ENCODE results near the gene GGT5. TPM values are rescaled to one million over a fixed set of nuclear protein-coding genes. Genes with fewer than 3 reads are reported as not detected.
"Not testable (repeated sequence)": the region's sequence is repeated elsewhere in the genome, so short reads cannot be mapped to it uniquely, and the experiment has no call there.

The GGT5 gene
- total RNA-seq, 4 donors from 2014 or later: 26.3 to 38.9 (median 34.7) TPM

GRCh38 chr22:24271386-24271854, 26.5 kb upstream of the GGT5 start:
- H3K4me1 ChIP-seq: peaks cover 2 to 52% (median 21%) of the 10 kb centered on the region in 3 donors
- H3K9me3 ChIP-seq: no peaks in the 10 kb centered on the region
- no peaks in the 10 kb centered on the region for H3K36me3 ChIP-seq
- peak overlapping the region; percentile 85 to 97 (median 94) for H3K27ac ChIP-seq
- ATAC-seq: no peak
- no peaks in the 10 kb centered on the region for H3K27me3 ChIP-seq
- 0% methylated on average over 8 to 13 of the region's 25 CpGs for WGBS, 2 donors (ENCODE audit: low coverage in 1 of 2)
- H3K4me3 ChIP-seq: peak overlapping the region; percentile 75 to 77
- no peak for TF ChIP-seq CTCF (IDR thresholded peaks at IDR 0.05)
- no peak for TF ChIP-seq POLR2A (IDR thresholded peaks at IDR 0.05)
- no peak for TF ChIP-seq POLR2AphosphoS5 (IDR thresholded peaks at IDR 0.05)
- TF ChIP-seq EP300 (IDR thresholded peaks at IDR 0.05): no peak

GRCh38 chr22:24270556-24271385, 25.9 kb upstream of the GGT5 start, which contains the start of gene SPECC1L:
Gene SPECC1L (plus strand): TSS chr22:24270831. CDS start chr22:24302232, 31,401 bp downstream.
- H3K4me1 ChIP-seq: peaks cover 2 to 45% (median 21%) of the 10 kb centered on the region in 3 donors
- peak within 1 kb of the TSS; percentile 75 to 77 for H3K4me3 ChIP-seq
- H3K27me3 ChIP-seq: no peaks in the 10 kb centered on the region
- TF ChIP-seq POLR2A (IDR thresholded peaks at IDR 0.05): peak; percentile 96
- TF ChIP-seq EP300 (IDR thresholded peaks at IDR 0.05): no peak
- TF ChIP-seq CTCF (IDR thresholded peaks at IDR 0.05): peak in 3 of 4 experiments; percentile 19 to 40 (median 21)
- peak; percentile 94 for TF ChIP-seq POLR2AphosphoS5 (IDR thresholded peaks at IDR 0.05)
- no peaks in the 10 kb centered on the region for H3K36me3 ChIP-seq
- no CpG with 5 or more reads among the region's 89 CpGs for WGBS, 2 donors (ENCODE audit: low coverage in 1 of 2)
- H3K9me3 ChIP-seq: no peaks in the 10 kb centered on the region
- H3K27ac ChIP-seq: peak within 1 kb of the TSS; percentile 85 to 97 (median 94)
- ATAC-seq: peak; percentile 96

GRCh38 chr22:24266495-24266894, 21.6 kb upstream of the GGT5 start:
- not testable (repeated sequence) for H3K4me1 ChIP-seq, H3K36me3 ChIP-seq, H3K27ac ChIP-seq, ATAC-seq, H3K9me3 ChIP-seq, H3K4me3 ChIP-seq, H3K27me3 ChIP-seq
- 20% methylated on average over 1 of the region's 6 CpGs; no CpG with 5 or more reads in 1 of the 2 donors for WGBS, 2 donors (ENCODE audit: low coverage in 1 of 2)

- Histone ChIP-seq H3K4me3 (no peak overlapping the region), H3K27ac (no peak overlapping the region), H3K36me3 (no peaks in the 10 kb centered on the region), H3K9me3 (no peaks in the 10 kb centered on the region), H3K27me3 (no peaks in the 10 kb centered on the region), H3K4me1 (peaks cover 0 to 4% (median 0%) of the 10 kb centered on the region in 3 donors)
- TF ChIP-seq EP300 (IDR thresholded peaks at IDR 0.05) (no peak), POLR2AphosphoS5 (IDR thresholded peaks at IDR 0.05) (no peak), CTCF (IDR thresholded peaks at IDR 0.05) (no peak), POLR2A (IDR thresholded peaks at IDR 0.05) (no peak)
- ATAC-seq: no peak
Observed at GRCh38 chr22:24265734-24266133, 20.9 kb upstream of the GGT5 start.

GRCh38 chr22:24264329-24264896, 19.5 kb upstream of the GGT5 start:
- not testable (repeated sequence) for H3K27ac ChIP-seq, H3K36me3 ChIP-seq, H3K4me3 ChIP-seq, H3K9me3 ChIP-seq, H3K4me1 ChIP-seq, ATAC-seq, H3K27me3 ChIP-seq
- no CpG with 5 or more reads among the region's 9 CpGs for WGBS, 2 donors (ENCODE audit: low coverage in 1 of 2)

GRCh38 chr22:24263479-24263878, 18.6 kb upstream of the GGT5 start:
- no CpG with 5 or more reads among the region's 19 CpGs for WGBS, 2 donors (ENCODE audit: low coverage in 1 of 2)
- H3K9me3 ChIP-seq, H3K27ac ChIP-seq, H3K4me1 ChIP-seq, H3K27me3 ChIP-seq, H3K36me3 ChIP-seq, ATAC-seq, H3K4me3 ChIP-seq: not testable (repeated sequence)

GRCh38 chr22:24262185-24262749, 17.4 kb upstream of the GGT5 start:
- WGBS, 2 donors (ENCODE audit: low coverage in 1 of 2): 95 to 100% methylated on average over 1 to 9 of the region's 18 CpGs
- not testable (repeated sequence) for H3K27me3 ChIP-seq, H3K36me3 ChIP-seq, H3K4me3 ChIP-seq, H3K9me3 ChIP-seq, H3K27ac ChIP-seq, H3K4me1 ChIP-seq, ATAC-seq
